OCI-LY7 (cell line): ENCODE data around the gene CNOT3. TPM values are rescaled to one million over a fixed set of nuclear protein-coding genes. Genes with fewer than 3 reads are reported as not detected.

ENCODE experiments used
- BruUV-seq: library from RNA; stranded (reverse); fragments of 400-500 nt; replicated peaks from 2 replicates; lab custom pipeline; 2021; lab: Mats Ljungman, UMichigan
- CTCF ChIA-PET: fragments of 300-600 bp; sonication (Branson Sonifier 250); formaldehyde crosslinking; loops from one replicate; lab custom pipeline; 2022; ENCODE audit warnings: antibody characterized with exemption; ENCODE audit not compliant: unreplicated experiment; lab: Charles Lee
- POLR2A ChIA-PET: fragments of 300-600 bp; sonication (Branson Sonifier 250); formaldehyde crosslinking; loops from one replicate; lab custom pipeline; 2022; ENCODE audit warnings: antibody characterized with exemption; lab: Charles Lee
- DNase-seq: peaks from one replicate; pipeline ENCODE4 v3.0.0-alpha.2; 2015; ENCODE audit warnings: low spot score
- H2AFZ ChIP-seq: fragments of 200-600 bp; sonication (generic), shearing (Covaris generic); 2 replicates; pipeline ENCODE4 v1.6.1; 2014; ENCODE audit warnings: mild to moderate bottlenecking, antibody characterized with exemption, low read length, moderate library complexity
- H3K27ac ChIP-seq: fragments of 200-600 bp; sonication (generic); 2 replicates; pipeline ENCODE4 v1.5.1; 2014; ENCODE audit warnings: mixed run types, low read depth, mild to moderate bottlenecking, moderate library complexity, low read length, inconsistent platforms; ENCODE audit not compliant: poor library complexity, severe bottlenecking
- H3K36me3 ChIP-seq: fragments of 200-600 bp; sonication (generic); 2 replicates; pipeline ENCODE4 v1.6.1; 2014; ENCODE audit warnings: mild to moderate bottlenecking, antibody characterized with exemption, low read length, moderate library complexity, mixed read lengths; ENCODE audit not compliant: insufficient read depth
- H3K4me1 ChIP-seq: fragments of 200-600 bp; sonication (generic); 2 replicates; pipeline ENCODE4 v1.5.1; 2014; ENCODE audit warnings: mild to moderate bottlenecking, low read length; ENCODE audit not compliant: insufficient read depth, poor library complexity, severe bottlenecking
- H3K4me2 ChIP-seq: fragments of 200-600 bp; sonication (generic); 2 replicates; pipeline ENCODE4 v1.6.1; 2014; ENCODE audit warnings: mild to moderate bottlenecking, low read length
- H3K4me3 ChIP-seq: fragments of 200-600 bp; sonication (generic); 2 replicates; pipeline ENCODE4 v1.5.1; 2014; ENCODE audit warnings: mild to moderate bottlenecking, low read depth, low read length; ENCODE audit not compliant: poor library complexity, severe bottlenecking
- H3K79me2 ChIP-seq: fragments of 200-600 bp; sonication (generic); 2 replicates; pipeline ENCODE4 v1.6.1; 2016; ENCODE audit warnings: low read depth, mild to moderate bottlenecking, low read length, moderate library complexity, mixed read lengths; ENCODE audit not compliant: insufficient read depth
- H3K9me2 ChIP-seq: fragments of 200-600 bp; sonication (generic); 2 replicates; pipeline ENCODE4 v1.6.1; 2016; ENCODE audit warnings: mild to moderate bottlenecking, low read length, mixed read lengths; ENCODE audit not compliant: insufficient read depth
- H3K9me3 ChIP-seq: fragments of 200-600 bp; sonication (generic); 2 replicates; pipeline ENCODE4 v1.6.1; 2014; ENCODE audit warnings: mild to moderate bottlenecking, mixed run types, low read length, mixed read lengths
- H4K20me1 ChIP-seq: fragments of 200-600 bp; sonication (generic); 2 replicates; pipeline ENCODE4 v1.6.1; 2014; ENCODE audit warnings: mild to moderate bottlenecking, antibody characterized with exemption, low read length, moderate library complexity, mixed read lengths; ENCODE audit not compliant: insufficient read depth
- CTCF ChIP-seq: fragments of 200-600 bp; sonication (generic); conservative IDR thresholded peaks from 2 replicates; pipeline ENCODE4 v1.5.1; 2014; ENCODE audit warnings: mild to moderate bottlenecking, antibody characterized with exemption, low read length, moderate library complexity, mixed read lengths
- EZH2phosphoT487 ChIP-seq: fragments of 200-600 bp; sonication (generic); IDR thresholded peaks from 2 replicates; pipeline ENCODE4 v1.6.1; 2018; ENCODE audit warnings: low read depth, borderline replicate concordance, mild to moderate bottlenecking, mixed run types, antibody characterized with exemption, low read length, moderate library complexity, mixed read lengths
- intact Hi-C: fragments of 100-400 bp; cut with micrococcal nuclease; formaldehyde crosslinking; loops from one replicate; pipeline ENCODE4 v1.10.0; 2022; ENCODE audit not compliant: unreplicated experiment
- total RNA-seq, 2 experiments: library from RNA; depleted of rRNA in 1 of 2; stranded (reverse); fragments of >200 nt in 1 of 2; shearing (Covaris generic) in 1 of 2; gene quantifications; 2 replicates each; pipeline ENCODE4 v1.2.3, GENCODE V29; 2014 to 2022

CNOT3 gene
- total RNA-seq, 2 experiments from 2014 or later: 18.4 to 54.8 TPM

GRCh38 chr19:54108496-54108895, 29.1 kb upstream of the CNOT3 start:
- TF ChIP-seq CTCF (no peak), EZH2phosphoT487 (no peak)
- H3K4me2 ChIP-seq: no peak overlapping the region
- H2AFZ ChIP-seq: no peak overlapping the region
- CTCF ChIA-PET: no interaction called here
- H3K4me1 ChIP-seq: peaks cover 5% of the 10 kb centered on the region
- POLR2A ChIA-PET: no interaction called here
- no peak for DNase-seq
- intact Hi-C loops: no loop called here
- H4K20me1 ChIP-seq: no peaks in the 10 kb centered on the region
- H3K79me2 ChIP-seq: peaks cover 20% of the 10 kb centered on the region; the same call in 1 of the 2 replicates
- no peak overlapping the region for H3K27ac ChIP-seq
- BruUV-seq: no TSS peak
- H3K36me3 ChIP-seq: peaks cover 78% of the 10 kb centered on the region
- H3K4me3 ChIP-seq: no peak overlapping the region
- no peaks in the 10 kb centered on the region for H3K9me3 ChIP-seq
- H3K9me2 ChIP-seq: no peaks in the 10 kb centered on the region

GRCh38 chr19:54109651-54110050, 27.9 kb upstream of the CNOT3 start:
- TF ChIP-seq EZH2phosphoT487: no peak
- no peak for TF ChIP-seq CTCF
- no TSS peak for BruUV-seq
- Histone ChIP-seq H3K4me2 (no peak overlapping the region), H3K9me2 (no peaks in the 10 kb centered on the region), H3K4me3 (no peak overlapping the region), H4K20me1 (0 out of 2 replicates have a peak, but pooled peaks cover 5% of the 10 kb centered on the region), H3K9me3 (no peaks in the 10 kb centered on the region), H3K4me1 (peaks cover 7% of the 10 kb centered on the region), H2AFZ (no peak overlapping the region), H3K27ac (no peak overlapping the region), H3K79me2 (peaks cover 17% of the 10 kb centered on the region), H3K36me3 (peaks cover 82% of the 10 kb centered on the region)
- CTCF ChIA-PET: no interaction called here
- POLR2A ChIA-PET: no interaction called here
- DNase-seq: no peak
- intact Hi-C loops: no loop called here

- H3K79me2 ChIP-seq: peaks cover 29% of the 10 kb centered on the region
- H3K9me2 ChIP-seq: no peaks in the 10 kb centered on the region
- peaks cover 58% of the 10 kb centered on the region for H3K36me3 ChIP-seq
- H4K20me1 ChIP-seq: 0 out of 2 replicates have a peak, but pooled peaks cover 5% of the 10 kb centered on the region
- ChIA-PET POLR2A (interaction anchor here (1.5 kb wide), 1 partner anchor 23 kb away, joined by 7 read pairs; the partner anchor contains the start of gene CNOT3), CTCF (interaction anchor here (1.3 kb wide), 1 partner anchor 23 kb away, joined by 6 read pairs; the partner anchor contains the start of gene CNOT3)
- H3K4me2 ChIP-seq: peak overlapping the region; percentile 94
- intact Hi-C loops: loop anchor here (1.0 kb wide), 1 partner anchor 23 kb away; the partner anchor contains the start of gene CNOT3
- peak overlapping the region; percentile 92 for H3K4me3 ChIP-seq
- peak; percentile 62 for DNase-seq
- peak overlapping the region; percentile 66 for H3K27ac ChIP-seq
- H2AFZ ChIP-seq: peak overlapping the region; percentile 10; the same call in 1 of the 2 replicates
- H3K9me3 ChIP-seq: no peaks in the 10 kb centered on the region
- H3K4me1 ChIP-seq: peaks cover 16% of the 10 kb centered on the region
- BruUV-seq: no TSS peak
- TF ChIP-seq CTCF: no peak
- TF ChIP-seq EZH2phosphoT487: no peak
Observed at GRCh38 chr19:54114340-54115108, 23.0 kb upstream of the CNOT3 start.
